HepG2 (cell line): ENCODE data around the gene MYH9. TPM values are rescaled to one million over a fixed set of nuclear protein-coding genes. Genes with fewer than 3 reads are reported as not detected.

ENCODE experiments used
- ATF7-NPFF ChIP-seq: sonication (generic); formaldehyde crosslinking; IDR thresholded peaks from 2 replicates; pipeline ENCODE4 v1.8.1; 2023; ENCODE audit warnings: mild to moderate bottlenecking, low read depth, missing genetic modification reagents, moderate library complexity
- FLYWCH1 ChIP-seq: sonication (generic); formaldehyde crosslinking; IDR thresholded peaks from 2 replicates; pipeline ENCODE4 v1.8.1; 2023; ENCODE audit warnings: mild to moderate bottlenecking, missing genetic modification reagents
- FOXK2 ChIP-seq: fragments of 450-650 bp; IDR thresholded peaks from 2 replicates; pipeline ENCODE4 v1.6.1; 2016
- KAT2B ChIP-seq: fragments of 150-350 bp; IDR thresholded peaks from 2 replicates; pipeline ENCODE4 v1.6.1; 2014; ENCODE audit warnings: low read depth, low read length, borderline replicate concordance
- KDM4B ChIP-seq: sonication (generic); formaldehyde crosslinking; IDR thresholded peaks from 2 replicates; pipeline ENCODE4 v1.4.0; 2020; ENCODE audit warnings: missing genetic modification reagents
- KDM5B ChIP-seq: sonication (generic); formaldehyde crosslinking; IDR thresholded peaks from 2 replicates; pipeline ENCODE4 v1.4.0; 2020; ENCODE audit warnings: missing genetic modification reagents, mild to moderate bottlenecking, borderline replicate concordance
- KMT2B ChIP-seq: IDR thresholded peaks from 2 replicates; pipeline ENCODE4 v1.6.1; 2016; ENCODE audit warnings: missing genetic modification reagents, missing compliant biosample characterization
- MEIS1 ChIP-seq: sonication (generic); formaldehyde crosslinking; IDR thresholded peaks from 2 replicates; pipeline ENCODE4 v1.9.0; 2021; ENCODE audit warnings: mild to moderate bottlenecking, missing genetic modification reagents, moderate library complexity, borderline replicate concordance
- NCOA5 ChIP-seq: sonication (generic); formaldehyde crosslinking; IDR thresholded peaks from 2 replicates; pipeline ENCODE4 v1.4.0; 2020; ENCODE audit warnings: missing genetic modification reagents
- ONECUT2 ChIP-seq: sonication (generic); formaldehyde crosslinking; IDR thresholded peaks from 2 replicates; pipeline ENCODE4 v1.4.0; 2020; ENCODE audit warnings: missing genetic modification reagents
- PHB2 ChIP-seq: fragments of 450-650 bp; IDR thresholded peaks from 2 replicates; pipeline ENCODE4 v1.6.1; 2018; ENCODE audit not compliant: partially characterized antibody
- SP4 ChIP-seq: sonication (generic); formaldehyde crosslinking; IDR thresholded peaks from 2 replicates; pipeline ENCODE4 v1.8.1; 2023; ENCODE audit warnings: mild to moderate bottlenecking, missing genetic modification reagents
- SSRP1 ChIP-seq: IDR thresholded peaks from 2 replicates; pipeline ENCODE4 v1.6.1; 2016; ENCODE audit warnings: control low read depth
- TGIF2 ChIP-seq: IDR thresholded peaks from 2 replicates; pipeline ENCODE4 v1.6.1; 2016; ENCODE audit warnings: control low read depth, missing compliant biosample characterization
- ZKSCAN8 ChIP-seq: IDR thresholded peaks from 2 replicates; pipeline ENCODE4 v1.6.1; 2016; ENCODE audit warnings: borderline replicate concordance, missing genetic modification reagents, missing compliant biosample characterization
- ZNF143 ChIP-seq: sonication (generic); formaldehyde crosslinking; IDR thresholded peaks from 2 replicates; pipeline ENCODE4 v1.4.0; 2020; ENCODE audit warnings: missing genetic modification reagents
- ZNF253 ChIP-seq: sonication (generic); formaldehyde crosslinking; IDR thresholded peaks from 2 replicates; pipeline ENCODE4 v1.8.0; 2022; ENCODE audit warnings: mild to moderate bottlenecking, missing genetic modification reagents, borderline replicate concordance
- ZNF501 ChIP-seq: sonication (generic); formaldehyde crosslinking; IDR thresholded peaks from 2 replicates; pipeline ENCODE4 v1.5.1; 2020; ENCODE audit warnings: mild to moderate bottlenecking, moderate library complexity, missing genetic modification reagents
- ZNF564 ChIP-seq: sonication (generic); formaldehyde crosslinking; IDR thresholded peaks from 2 replicates; pipeline ENCODE4 v1.8.1; 2023; ENCODE audit warnings: mild to moderate bottlenecking, missing genetic modification reagents
- ZNF781 ChIP-seq: sonication (generic); formaldehyde crosslinking; IDR thresholded peaks from 2 replicates; pipeline ENCODE4 v1.5.1; 2020; ENCODE audit warnings: borderline replicate concordance, mild to moderate bottlenecking, missing genetic modification reagents; ENCODE audit errors: not compliant biosample characterization
- ZNF878 ChIP-seq: sonication (generic); formaldehyde crosslinking; IDR thresholded peaks from 2 replicates; pipeline ENCODE4 v1.8.1; 2023; ENCODE audit warnings: mild to moderate bottlenecking, missing genetic modification reagents, moderate library complexity
- ZNF883 ChIP-seq: sonication (generic); formaldehyde crosslinking; IDR thresholded peaks from 2 replicates; pipeline ENCODE4 v1.5.1; 2020; ENCODE audit warnings: mild to moderate bottlenecking, missing genetic modification reagents; ENCODE audit errors: not compliant biosample characterization
- polyA plus RNA-seq, 8 experiments: library from polyadenylated mRNA; depleted of rRNA in 3 of 8; stranded (reverse) in 7 of 8; unstranded in 1 of 8; fragments of >200 nt; fragmentation: Illumina TruSeq in 4 of 8; extraction: Trizol in 4 of 8; gene quantifications; 2 replicates each; pipeline versions ENCODE4 v1.2.1 to v1.2.3, GENCODE V29; 2011 to 2016; ENCODE audit warnings: low read depth in 4 of 8, missing spikeins in 1 of 8, mixed read lengths in 1 of 8; ENCODE audit not compliant: insufficient read depth in 1 of 8
- total RNA-seq, 5 experiments: library from RNA; depleted of rRNA; stranded (reverse); fragments of >200 nt; fragmentation: Illumina TruSeq; extraction: Trizol; gene quantifications; 2 replicates each; pipeline ENCODE4 v1.2.3, GENCODE V29; 2016; ENCODE audit warnings: low read depth in 1 of 5
- TF ChIP-seq, protein P1 (sequence below): sonication (generic); formaldehyde crosslinking; IDR thresholded peaks from 2 replicates; pipeline ENCODE4 v1.4.0; 2020; ENCODE audit warnings: missing genetic modification reagents, borderline replicate concordance
- TF ChIP-seq, protein P2 (sequence below): IDR thresholded peaks from 2 replicates; pipeline ENCODE4 v1.6.1; 2016; ENCODE audit warnings: missing biosample characterization, missing genetic modification reagents, low read depth

The MYH9 gene
- total and polyA plus RNA-seq, 2 of the 13 experiments (the other 11 are each of a cell fraction or from before 2014, with no cell fraction given): 50.7 to 98.5 TPM

DNA sequence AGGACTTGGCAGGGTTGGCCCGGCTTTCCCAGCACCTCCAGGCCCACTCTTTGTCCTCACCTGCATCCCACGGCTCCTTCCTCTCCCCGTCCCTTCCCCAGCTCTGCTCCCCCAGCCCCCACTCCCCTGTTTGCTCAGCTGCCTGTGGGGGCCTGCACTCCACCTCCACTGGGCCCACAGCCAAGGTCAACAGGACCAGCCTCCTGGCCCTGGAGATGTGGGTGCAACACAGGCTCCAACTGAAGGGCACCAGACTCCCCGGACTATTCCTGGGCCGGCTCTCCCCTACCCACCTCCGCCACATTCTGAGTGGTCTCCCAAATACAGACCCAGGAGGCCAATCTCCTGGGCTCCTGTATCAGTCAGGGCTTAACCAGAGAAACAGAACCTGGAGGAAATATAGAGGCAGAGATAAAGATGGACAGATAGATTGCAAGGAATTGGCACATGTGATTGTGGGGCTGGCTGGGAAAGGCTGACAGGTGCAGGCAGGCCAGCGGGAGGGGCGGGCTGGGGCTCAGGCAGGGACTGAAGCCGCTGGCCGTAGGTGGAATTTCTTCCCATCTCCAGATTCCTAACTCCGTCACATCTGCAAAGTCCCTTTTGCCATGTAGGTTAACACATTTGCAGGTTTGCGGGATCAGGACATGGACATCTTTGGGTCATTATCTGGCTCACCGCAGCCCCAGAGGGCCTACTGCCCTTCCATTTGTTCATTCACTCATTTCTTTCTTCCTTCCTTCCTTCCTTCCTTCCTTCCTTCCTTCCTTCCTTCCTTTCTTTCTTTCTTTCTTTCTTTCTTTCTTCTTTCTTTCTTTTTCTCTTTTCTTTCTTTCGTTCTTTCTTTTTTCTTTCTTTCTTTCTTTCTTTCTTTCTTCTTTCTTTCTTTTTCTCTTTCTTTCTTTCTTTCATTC lies 45.8 kb upstream of the MYH9 start (continued):
- TF ChIP-seq, protein P1, sequence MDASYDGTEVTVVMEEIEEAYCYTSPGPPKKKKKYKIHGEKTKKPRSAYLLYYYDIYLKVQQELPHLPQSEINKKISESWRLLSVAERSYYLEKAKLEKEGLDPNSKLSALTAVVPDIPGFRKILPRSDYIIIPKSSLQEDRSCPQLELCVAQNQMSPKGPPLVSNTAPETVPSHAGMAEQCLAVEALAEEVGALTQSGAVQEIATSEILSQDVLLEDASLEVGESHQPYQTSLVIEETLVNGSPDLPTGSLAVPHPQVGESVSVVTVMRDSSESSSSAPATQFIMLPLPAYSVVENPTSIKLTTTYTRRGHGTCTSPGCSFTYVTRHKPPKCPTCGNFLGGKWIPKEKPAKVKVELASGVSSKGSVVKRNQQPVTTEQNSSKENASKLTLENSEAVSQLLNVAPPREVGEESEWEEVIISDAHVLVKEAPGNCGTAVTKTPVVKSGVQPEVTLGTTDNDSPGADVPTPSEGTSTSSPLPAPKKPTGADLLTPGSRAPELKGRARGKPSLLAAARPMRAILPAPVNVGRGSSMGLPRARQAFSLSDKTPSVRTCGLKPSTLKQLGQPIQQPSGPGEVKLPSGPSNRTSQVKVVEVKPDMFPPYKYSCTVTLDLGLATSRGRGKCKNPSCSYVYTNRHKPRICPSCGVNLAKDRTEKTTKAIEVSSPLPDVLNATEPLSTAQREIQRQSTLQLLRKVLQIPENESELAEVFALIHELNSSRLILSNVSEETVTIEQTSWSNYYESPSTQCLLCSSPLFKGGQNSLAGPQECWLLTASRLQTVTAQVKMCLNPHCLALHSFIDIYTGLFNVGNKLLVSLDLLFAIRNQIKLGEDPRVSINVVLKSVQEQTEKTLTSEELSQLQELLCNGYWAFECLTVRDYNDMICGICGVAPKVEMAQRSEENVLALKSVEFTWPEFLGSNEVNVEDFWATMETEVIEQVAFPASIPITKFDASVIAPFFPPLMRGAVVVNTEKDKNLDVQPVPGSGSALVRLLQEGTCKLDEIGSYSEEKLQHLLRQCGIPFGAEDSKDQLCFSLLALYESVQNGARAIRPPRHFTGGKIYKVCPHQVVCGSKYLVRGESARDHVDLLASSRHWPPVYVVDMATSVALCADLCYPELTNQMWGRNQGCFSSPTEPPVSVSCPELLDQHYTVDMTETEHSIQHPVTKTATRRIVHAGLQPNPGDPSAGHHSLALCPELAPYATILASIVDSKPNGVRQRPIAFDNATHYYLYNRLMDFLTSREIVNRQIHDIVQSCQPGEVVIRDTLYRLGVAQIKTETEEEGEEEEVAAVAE (CRISPR knock-in tag): no peak
- TF ChIP-seq TGIF2 (CRISPR knock-in tag) (no peak), SP4 (peak; percentile 47; the same call in 1 of the 2 replicates), ONECUT2 (no peak), MEIS1 (CRISPR knock-in tag) (peak; percentile 85; the same call in 1 of the 2 replicates), KMT2B (0 out of 2 replicates have a peak, but pooled peaks have one; percentile 52), ZNF878 (0 out of 2 replicates have a peak, but pooled peaks have one; percentile 30), ATF7-NPFF (CRISPR knock-in tag) (no peak), PHB2 (no peak), KAT2B (no peak), ZNF501 (CRISPR knock-in tag) (no peak), ZNF253 (CRISPR knock-in tag) (no peak), KDM5B (CRISPR knock-in tag) (no peak), ZNF883 (no peak), FOXK2 (no peak), ZNF781 (CRISPR knock-in tag) (no peak), ZNF564 (CRISPR knock-in tag) (no peak), KDM4B (CRISPR knock-in tag) (peak; percentile 90), ZNF143 (no peak), FLYWCH1 (CRISPR knock-in tag) (no peak), ZKSCAN8 (CRISPR knock-in tag) (peak; percentile 57; the same call in 1 of the 2 replicates), NCOA5 (CRISPR knock-in tag) (no peak), SSRP1 (CRISPR knock-in tag) (no peak)
- TF ChIP-seq, protein P2, sequence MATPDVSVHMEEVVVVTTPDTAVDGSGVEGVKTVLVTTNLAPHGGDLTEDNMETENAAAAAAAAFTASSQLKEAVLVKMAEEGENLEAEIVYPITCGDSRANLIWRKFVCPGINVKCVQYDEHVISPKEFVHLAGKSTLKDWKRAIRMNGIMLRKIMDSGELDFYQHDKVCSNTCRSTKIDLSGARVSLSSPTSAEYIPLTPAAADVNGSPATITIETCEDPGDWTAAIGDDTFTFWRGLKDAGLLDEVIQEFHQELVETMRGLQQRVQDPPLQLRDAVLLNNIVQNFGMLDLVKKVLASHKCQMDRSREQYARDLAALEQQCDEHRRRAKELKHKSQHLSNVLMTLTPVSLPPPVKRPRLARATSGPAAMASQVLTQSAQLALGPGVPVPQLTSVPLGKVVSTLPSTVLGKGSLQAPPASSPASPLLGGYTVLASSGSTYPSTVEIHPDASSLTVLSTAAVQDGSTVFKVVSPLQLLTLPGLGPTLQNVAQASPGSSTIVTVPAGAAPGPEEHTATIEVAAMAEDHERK (CRISPR knock-in tag): no peak
